Stomach (tissue), 9 donors: ENCODE data around the gene TRAF1. TPM values are rescaled to one million over a fixed set of nuclear protein-coding genes. Genes with fewer than 3 reads are reported as not detected.

ENCODE experiments used
- DNase-seq, 2 donors: peaks; one replicate each; pipeline versions ENCODE4 v3.0.0 to v3.0.0-alpha.2; 2013 to 2019
- H3K27ac ChIP-seq, 5 donors: fragments of 200-600 bp in 4 of 5; sonication (generic) in 4 of 5; one replicate each; pipeline ENCODE4 v1.5.1; 2013 to 2019; ENCODE audit warnings: mild to moderate bottlenecking in 1 of 5, moderate library complexity in 1 of 5
- H3K27me3 ChIP-seq, 3 donors: fragments of 200-600 bp; sonication (generic); one replicate each; pipeline ENCODE4 v1.5.1; 2017 to 2019; ENCODE audit warnings: mixed run types in 1 of 3
- H3K36me3 ChIP-seq, 4 donors: fragments of 200-600 bp; sonication (generic); 1 replicate in 3 of 4; 2 replicates in 1 of 4; pipeline ENCODE4 v1.5.1; 2016 to 2019
- H3K4me1 ChIP-seq, 4 donors: fragments of 200-600 bp; sonication (generic); one replicate each; pipeline ENCODE4 v1.5.1; 2016 to 2019
- H3K4me3 ChIP-seq, 4 donors: fragments of 200-600 bp; sonication (generic) in 3 of 4; one replicate each; pipeline ENCODE4 v1.5.1; 2016 to 2019; ENCODE audit warnings: mild to moderate bottlenecking in 1 of 4
- H3K9me3 ChIP-seq, 4 donors: fragments of 200-600 bp; sonication (generic); one replicate each; pipeline ENCODE4 v1.5.1; 2016 to 2019
- EP300 ChIP-seq: sonication (generic); formaldehyde crosslinking; IDR thresholded peaks from one replicate; pipeline ENCODE4 v1.6.1; 2017; ENCODE audit warnings: antibody characterized with exemption
- POLR2A ChIP-seq, 4 donors: fragments of 450-650 bp; IDR thresholded peaks; one replicate each; pipeline ENCODE4 v1.6.1; 2016; ENCODE audit warnings: antibody characterized with exemption in 4 of 4, control low read depth in 2 of 4, mild to moderate bottlenecking in 1 of 4, moderate library complexity in 1 of 4
- POLR2AphosphoS5 ChIP-seq, 3 donors: sonication (generic); formaldehyde crosslinking; IDR thresholded peaks; one replicate each; pipeline ENCODE4 v1.6.1; 2016; ENCODE audit warnings: antibody characterized with exemption in 3 of 3
- WGBS, 5 donors: extraction: QIAGEN DNeasy Blood & Tissue Kit in 3 of 5; methylation state at CpG; one replicate each; pipeline versions ENCODE4 v1.1.5 to v1.1.7; 2013 to 2018; 5-methylcytosine and 5-hydroxymethylcytosine counted together
- intact Hi-C: fragments of 100-400 bp; cut with DNase I; formaldehyde crosslinking; loops from one replicate; pipeline ENCODE4 v1.15.1; 2023; ENCODE audit warnings: low total_unique reads
- polyA plus RNA-seq, 3 donors: library from polyadenylated mRNA; stranded (reverse); fragments of 200-250 nt; gene quantifications; one replicate each; pipeline ENCODE4 v1.2.3, GENCODE V29; 2013
- total RNA-seq, 5 donors: library from RNA; depleted of rRNA; stranded (reverse); fragments of >200 nt; gene quantifications; one replicate each; pipeline versions ENCODE4 v1.1.0 to v1.2.3, GENCODE V29; 2014 to 2016
- TF ChIP-seq, protein P1 (sequence below), 7 experiments: fragments of 450-650 bp in 4 of 7; fragments of 200-600 bp in 3 of 7; sonication (generic) in 3 of 7; IDR thresholded peaks; one replicate each; pipeline ENCODE4 v1.5.1; 2016 to 2019; ENCODE audit warnings: antibody characterized with exemption in 7 of 7, control low read depth in 2 of 7, mild to moderate bottlenecking in 1 of 7
- donor health status: healthy with polysubstance abuse.
- donor health status: Bipolar disorder and iron deficiency.
- donor health status: healthy.

Gene TRAF1
- total and polyA plus RNA-seq, 8 donors: 0.58 to 10.3 (median 3.2) TPM

DNA sequence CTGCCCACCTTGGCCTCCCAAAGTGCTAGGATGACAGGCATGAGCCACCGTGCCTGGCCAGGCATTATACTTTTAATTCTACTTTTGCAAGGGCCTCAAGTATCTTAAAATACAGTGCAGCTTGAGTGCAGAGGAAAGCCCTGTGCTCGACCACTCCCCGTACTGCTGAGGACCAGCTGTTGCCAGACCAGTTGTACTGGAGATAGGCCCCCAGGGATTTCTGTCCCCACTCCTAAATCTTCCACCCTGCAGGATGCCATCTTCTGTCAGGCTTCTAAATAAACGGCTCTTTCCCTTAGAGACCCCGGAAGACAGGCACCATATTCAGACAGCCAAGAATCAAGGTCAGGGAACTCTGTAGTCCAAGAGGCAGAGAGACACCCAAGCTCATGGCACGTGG, 67.2 kb downstream of the TRAF1 start:
- intact Hi-C loops: no loop called here
- no peaks in the 10 kb centered on the region for H3K27me3 ChIP-seq
- H3K4me3 ChIP-seq: no peak overlapping the region
- TF ChIP-seq POLR2A (IDR thresholded peaks at IDR 0.05): no peak
- no peak for TF ChIP-seq EP300
- no peak for TF ChIP-seq POLR2AphosphoS5 (IDR thresholded peaks at IDR 0.05)
- TF ChIP-seq, protein P1, sequence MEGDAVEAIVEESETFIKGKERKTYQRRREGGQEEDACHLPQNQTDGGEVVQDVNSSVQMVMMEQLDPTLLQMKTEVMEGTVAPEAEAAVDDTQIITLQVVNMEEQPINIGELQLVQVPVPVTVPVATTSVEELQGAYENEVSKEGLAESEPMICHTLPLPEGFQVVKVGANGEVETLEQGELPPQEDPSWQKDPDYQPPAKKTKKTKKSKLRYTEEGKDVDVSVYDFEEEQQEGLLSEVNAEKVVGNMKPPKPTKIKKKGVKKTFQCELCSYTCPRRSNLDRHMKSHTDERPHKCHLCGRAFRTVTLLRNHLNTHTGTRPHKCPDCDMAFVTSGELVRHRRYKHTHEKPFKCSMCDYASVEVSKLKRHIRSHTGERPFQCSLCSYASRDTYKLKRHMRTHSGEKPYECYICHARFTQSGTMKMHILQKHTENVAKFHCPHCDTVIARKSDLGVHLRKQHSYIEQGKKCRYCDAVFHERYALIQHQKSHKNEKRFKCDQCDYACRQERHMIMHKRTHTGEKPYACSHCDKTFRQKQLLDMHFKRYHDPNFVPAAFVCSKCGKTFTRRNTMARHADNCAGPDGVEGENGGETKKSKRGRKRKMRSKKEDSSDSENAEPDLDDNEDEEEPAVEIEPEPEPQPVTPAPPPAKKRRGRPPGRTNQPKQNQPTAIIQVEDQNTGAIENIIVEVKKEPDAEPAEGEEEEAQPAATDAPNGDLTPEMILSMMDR (IDR thresholded peaks at IDR 0.05): no peak
- WGBS, 5 donors: 75 to 90% (median 82%) methylated on average over 6 of the region's 6 CpGs
- H3K4me1 ChIP-seq: peaks cover 7 to 21% (median 17%) of the 10 kb centered on the region in 4 donors
- no peak overlapping the region for H3K27ac ChIP-seq
- no peaks in the 10 kb centered on the region for H3K9me3 ChIP-seq
- H3K36me3 ChIP-seq: peaks cover 44 to 82% (median 74%) of the 10 kb centered on the region in 4 donors
- DNase-seq: no peak

DNA sequence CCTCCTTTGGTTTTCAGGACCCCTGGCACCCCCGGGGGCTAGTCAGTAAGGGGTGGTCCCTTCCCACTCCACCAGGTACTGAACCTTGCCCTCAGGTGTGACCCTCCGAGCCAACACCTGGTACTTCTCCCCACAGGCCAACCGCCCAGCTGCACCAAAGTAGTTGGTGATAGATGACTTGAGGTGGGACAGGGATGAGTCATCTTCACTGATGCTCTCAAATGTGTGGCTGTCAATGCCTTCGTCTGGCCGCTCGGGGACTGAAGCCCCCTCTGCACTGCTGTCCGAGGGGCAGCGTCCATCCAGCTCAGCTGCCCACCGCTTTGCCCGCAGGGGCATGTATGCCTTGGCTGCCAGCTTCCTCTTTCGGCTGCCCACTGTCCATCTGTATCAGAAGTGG, 68.7 kb downstream of the TRAF1 start:
- Histone ChIP-seq H3K4me3 (no peak overlapping the region), H3K4me1 (peaks cover 7 to 21% (median 18%) of the 10 kb centered on the region in 4 donors), H3K9me3 (no peaks in the 10 kb centered on the region), H3K27ac (peak overlapping the region in 3 of 5 donors; percentile 37 to 42 (median 38)), H3K27me3 (no peaks in the 10 kb centered on the region), H3K36me3 (peaks cover 43 to 79% (median 66%) of the 10 kb centered on the region in 4 donors)
- no peak for DNase-seq
- WGBS, 5 donors: 76 to 93% (median 90%) methylated on average over 7 to 11 of the region's 11 CpGs
- intact Hi-C loops: no loop called here
- TF ChIP-seq POLR2AphosphoS5 (IDR thresholded peaks at IDR 0.05) (no peak), EP300 (no peak), POLR2A (IDR thresholded peaks at IDR 0.05) (no peak)
- TF ChIP-seq, protein P1 (IDR thresholded peaks at IDR 0.05): no peak

DNA sequence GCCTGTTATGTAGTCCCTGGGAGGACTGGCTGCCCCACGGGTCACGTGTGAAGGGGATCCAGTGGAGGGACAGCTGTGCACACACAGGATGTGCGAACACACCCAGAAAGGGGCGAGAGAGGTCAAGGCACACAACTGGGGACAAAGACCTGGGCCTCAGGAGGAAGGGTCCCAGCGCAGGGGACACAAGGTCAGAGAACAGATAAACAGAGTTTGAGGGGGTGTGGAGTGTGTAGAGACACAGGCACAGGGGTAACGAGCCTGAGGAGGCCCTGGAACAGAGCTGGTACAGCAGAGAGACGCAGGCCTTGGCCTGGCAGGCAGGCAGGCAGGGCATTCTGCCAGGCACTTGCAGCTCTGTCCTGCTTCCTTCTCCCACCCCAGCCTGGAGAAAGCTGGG, 69.1 kb downstream of the TRAF1 start:
- Histone ChIP-seq H3K27me3 (no peaks in the 10 kb centered on the region), H3K4me3 (no peak overlapping the region), H3K27ac (peak overlapping the region in 3 of 5 donors; percentile 37 to 42 (median 38)), H3K9me3 (no peaks in the 10 kb centered on the region), H3K4me1 (peaks cover 7 to 22% (median 19%) of the 10 kb centered on the region in 4 donors), H3K36me3 (peaks cover 38 to 79% (median 66%) of the 10 kb centered on the region in 4 donors)
- TF ChIP-seq POLR2AphosphoS5 (IDR thresholded peaks at IDR 0.05): no peak
- no peak for TF ChIP-seq EP300
- intact Hi-C loops: no loop called here
- peak in 1 of 2 donors; percentile 50 for DNase-seq
- 32 to 58% (median 44%) methylated on average over 7 of the region's 7 CpGs for WGBS, 5 donors

DNA sequence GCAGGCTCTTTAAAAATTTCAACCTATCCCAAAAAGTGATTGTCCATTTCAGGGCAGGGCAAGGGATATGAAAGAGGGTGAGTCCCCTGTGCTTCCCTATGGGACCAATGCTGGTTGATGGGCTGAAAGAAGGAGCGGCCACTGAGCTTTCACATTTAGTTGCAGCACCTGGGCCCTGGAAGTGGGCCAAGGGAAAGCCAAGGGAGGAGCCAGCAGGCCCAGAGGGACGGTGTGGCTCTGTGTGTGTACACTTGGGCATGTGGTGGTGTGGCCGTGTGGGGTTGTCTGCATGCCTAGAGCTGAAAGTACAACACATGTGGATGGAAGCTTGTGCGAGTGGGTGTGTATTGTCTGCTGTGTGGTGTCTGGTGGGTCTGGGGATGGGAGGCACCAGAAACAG, 69.9 kb downstream of the TRAF1 start:
- H3K27me3 ChIP-seq: no peaks in the 10 kb centered on the region
- H3K36me3 ChIP-seq: peaks cover 34 to 79% (median 65%) of the 10 kb centered on the region in 4 donors
- no peak overlapping the region for H3K4me3 ChIP-seq
- peak overlapping the region in 1 of 5 donors; percentile 42 for H3K27ac ChIP-seq
- intact Hi-C loops: no loop called here
- H3K4me1 ChIP-seq: peaks cover 7 to 22% (median 19%) of the 10 kb centered on the region in 4 donors
- 27 to 65% (median 34%) methylated on average over 4 of the region's 4 CpGs for WGBS, 5 donors
- H3K9me3 ChIP-seq: no peaks in the 10 kb centered on the region
- peak; percentile 61 to 88 for DNase-seq
- TF ChIP-seq POLR2AphosphoS5 (IDR thresholded peaks at IDR 0.05): peak in 1 of 3 donors; percentile 54
- TF ChIP-seq POLR2A (IDR thresholded peaks at IDR 0.05): no peak

DNA sequence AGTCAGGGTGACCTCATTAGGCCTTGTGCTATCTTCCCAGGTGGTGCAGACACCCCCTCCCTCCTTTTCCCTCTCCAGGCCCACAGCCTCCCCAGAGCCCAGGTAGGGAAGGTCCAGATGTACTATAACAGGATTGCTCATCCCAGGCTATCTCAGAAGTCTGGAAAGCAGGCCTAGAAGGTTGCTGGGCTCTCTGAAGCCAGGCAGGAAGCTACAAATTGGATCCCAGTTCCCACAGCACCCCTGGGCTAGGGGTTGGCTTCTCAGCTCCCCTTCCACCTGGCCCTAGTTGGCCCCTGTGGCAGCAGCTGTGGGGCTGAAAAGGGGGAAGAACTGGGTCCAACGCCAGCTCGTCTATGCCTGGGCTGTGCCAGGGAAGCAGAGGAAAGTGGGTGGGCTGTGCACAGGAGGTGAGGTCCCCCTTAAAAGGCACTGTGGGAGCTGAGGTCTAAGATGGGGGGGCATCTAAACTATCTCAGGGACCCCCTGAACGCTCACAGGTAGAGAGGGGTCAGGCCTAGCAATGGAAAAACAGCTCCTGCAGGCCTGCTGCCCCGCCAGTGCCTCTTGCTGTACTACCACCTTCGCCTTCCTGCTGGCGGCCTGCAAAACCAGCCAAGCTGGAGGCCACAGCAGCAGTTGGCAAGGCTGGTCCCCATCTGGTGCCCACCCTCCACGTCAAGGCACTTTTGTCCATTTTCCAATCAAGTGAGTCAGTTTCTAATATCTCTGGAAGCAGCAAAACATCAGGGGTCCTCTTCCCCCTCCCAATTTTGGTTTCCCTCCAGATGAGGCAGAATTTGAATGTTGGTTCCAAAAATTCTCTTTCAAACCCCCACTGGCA, 70.5 kb downstream of the TRAF1 start:
- no peaks in the 10 kb centered on the region for H3K27me3 ChIP-seq
- H3K36me3 ChIP-seq: peaks cover 30 to 79% (median 63%) of the 10 kb centered on the region in 4 donors
- H3K27ac ChIP-seq: no peak overlapping the region
- no peaks in the 10 kb centered on the region for H3K9me3 ChIP-seq
- WGBS, 5 donors: 86 to 92% (median 89%) methylated on average over 6 to 7 of the region's 7 CpGs
- intact Hi-C loops: no loop called here
- TF ChIP-seq POLR2AphosphoS5 (IDR thresholded peaks at IDR 0.05): no peak
- no peak for TF ChIP-seq POLR2A (IDR thresholded peaks at IDR 0.05)
- TF ChIP-seq, protein P1 (IDR thresholded peaks at IDR 0.05): no peak
- no peak for TF ChIP-seq EP300
- no peak overlapping the region for H3K4me3 ChIP-seq
- peaks cover 7 to 22% (median 19%) of the 10 kb centered on the region in 4 donors for H3K4me1 ChIP-seq
- DNase-seq: no peak
